CD4-positive, alpha-beta T cell treated with Interleukin-15 for 4 hours (primary cell): ENCODE data around the gene BMPR1A.
"Not testable (repeated sequence)": the region's sequence is repeated elsewhere in the genome, so short reads cannot be mapped to it uniquely, and the experiment has no call there.

ENCODE experiments used
- DNase-seq: peaks from one replicate; pipeline ENCODE4 v3.0.0-alpha.2; 2020; ENCODE audit warnings: low spot score

BMPR1A gene

GRCh38 chr10:86880971-86881370 lies 124.6 kb downstream of the BMPR1A start:
- no peak for DNase-seq

- no peak for DNase-seq
Measured at GRCh38 chr10:86888585-86889381, 132.4 kb downstream of the BMPR1A start.

- DNase-seq, result no peak
Measured at GRCh38 chr10:86889997-86890396, 133.6 kb downstream of the BMPR1A start.

- DNase-seq, result no peak
Measured at GRCh38 chr10:86898511-86898910, 142.1 kb downstream of the BMPR1A start.

- no peak for DNase-seq
Measured at GRCh38 chr10:86899132-86899531, 142.7 kb downstream of the BMPR1A start.

GRCh38 chr10:86899670-86900276 lies 143.4 kb downstream of the BMPR1A start:
- DNase-seq, result peak; percentile 38

- no peak for DNase-seq
Measured at GRCh38 chr10:86900955-86901354, 144.5 kb downstream of the BMPR1A start.

GRCh38 chr10:86904600-86904999 lies 148.2 kb downstream of the BMPR1A start:
- no peak for DNase-seq

- DNase-seq, result no peak
Measured at GRCh38 chr10:86905429-86905828, 149.0 kb downstream of the BMPR1A start.

- DNase-seq, result no peak
Measured at GRCh38 chr10:86914734-86915133, 158.3 kb downstream of the BMPR1A start.

- no peak for DNase-seq
Measured at GRCh38 chr10:86918022-86918471, 161.6 kb downstream of the BMPR1A start.

- no peak for DNase-seq
Measured at GRCh38 chr10:86922553-86922961, 166.1 kb downstream of the BMPR1A start.

GRCh38 chr10:86929468-86930380 lies 173.3 kb downstream of the BMPR1A start:
- DNase-seq, result no peak

GRCh38 chr10:86931872-86932271 lies 175.5 kb downstream of the BMPR1A start:
- DNase-seq, result no peak

GRCh38 chr10:86932674-86933073 lies 176.3 kb downstream of the BMPR1A start:
- DNase-seq, result no peak

- not testable (repeated sequence) for DNase-seq
Measured at GRCh38 chr10:86934162-86934711, 177.8 kb downstream of the BMPR1A start.

GRCh38 chr10:86936661-86937501 lies 180.5 kb downstream of the BMPR1A start:
- no peak for DNase-seq

GRCh38 chr10:86937502-86938154 lies 181.2 kb downstream of the BMPR1A start:
- DNase-seq, result no peak

GRCh38 chr10:86938260-86938659 lies 181.8 kb downstream of the BMPR1A start:
- DNase-seq, result no peak

- not testable (repeated sequence) for DNase-seq
Measured at GRCh38 chr10:86940076-86940475, 183.7 kb downstream of the BMPR1A start.

GRCh38 chr10:86940677-86941076 lies 184.3 kb downstream of the BMPR1A start:
- DNase-seq, result no peak
